ENCODE data around the gene COX5A.
A peak's percentile ranks its signal among the peaks of the same experiment; 100 is the strongest.

The COX5A gene

GRCh38 chr15:74954515-74954914 is 16.6 kb upstream of the COX5A start:
- Histone ChIP-seq H4K8ac (ENCODE audit: low read length) (peak overlapping the region; percentile 66), H2AK5ac (ENCODE audit: low read length, severe bottlenecking) (no peak overlapping the region), H2BK5ac (ENCODE audit: low read depth, low read length, poor library complexity, severe bottlenecking) (no peak overlapping the region), H2AFZ (ENCODE audit: low read depth, low read length) (no peak overlapping the region), H3K36me3 (ENCODE audit: control insufficient read depth in 1 of 2, insufficient read depth in 2 of 2, low read depth in 1 of 2, low read length in 2 of 2) (no peaks in the 10 kb centered on the region), H3K9me3 (ENCODE audit: control insufficient read depth, low read length) (no peaks in the 10 kb centered on the region), H2BK15ac (ENCODE audit: low read depth, poor library complexity, severe bottlenecking) (no peak overlapping the region), H3K4ac (ENCODE audit: low read depth in 1 of 2, low read length in 2 of 2) (peak overlapping the region in 1 of 2 experiments; percentile 55), H3K79me1 (replicated peaks; ENCODE audit: low read length, poor library complexity, severe bottlenecking) (no peaks in the 10 kb centered on the region), H3K4me1 (ENCODE audit: control insufficient read depth, insufficient read depth, low read depth, low read length) (peaks cover 33% of the 10 kb centered on the region), H2BK12ac (ENCODE audit: low read length in 2 of 2) (peak overlapping the region; percentile 15 to 22), H4K91ac (ENCODE audit: low read length) (peak overlapping the region; percentile 86), H3K18ac (ENCODE audit: low read depth in 1 of 2, low read length in 2 of 2) (peak overlapping the region; percentile 72 to 88), H3K14ac (ENCODE audit: low read length in 2 of 2) (no peak overlapping the region), H3K27me3 (ENCODE audit: control insufficient read depth in 1 of 2, insufficient read depth in 1 of 2, low read length in 2 of 2) (peaks cover 8 to 41% of the 10 kb centered on the region in 2 experiments), H3K9ac (ENCODE audit: low read length) (peak overlapping the region; percentile 85), H3K4me3 (ENCODE audit: insufficient read depth in 1 of 2, low read depth in 1 of 2, low read length in 2 of 2) (peak overlapping the region in 1 of 2 experiments; percentile 70), H3K23ac (ENCODE audit: low read length in 2 of 2) (no peak overlapping the region), H3K4me2 (ENCODE audit: low read length, poor library complexity, severe bottlenecking) (no peak overlapping the region), H3K27ac (ENCODE audit: low read length, poor library complexity, severe bottlenecking) (no peak overlapping the region), H2BK120ac (ENCODE audit: low read depth, low read length) (no peak overlapping the region)
- DNase-seq = peak; percentile 88

GRCh38 chr15:74951006-74951405 is 13.1 kb upstream of the COX5A start:
- Histone ChIP-seq H3K4me1 (ENCODE audit: control insufficient read depth, insufficient read depth, low read depth, low read length) (peaks cover 5% of the 10 kb centered on the region), H3K4me3 (ENCODE audit: insufficient read depth in 1 of 2, low read depth in 1 of 2, low read length in 2 of 2) (no peak overlapping the region)

GRCh38 chr15:74950078-74950908 is 12.4 kb upstream of the COX5A start:
- Histone ChIP-seq H4K8ac (ENCODE audit: low read length) (no peak overlapping the region), H2BK5ac (ENCODE audit: low read depth, low read length, poor library complexity, severe bottlenecking) (no peak overlapping the region), H3K14ac (ENCODE audit: low read length in 2 of 2) (no peak overlapping the region), H2BK120ac (ENCODE audit: low read depth, low read length) (no peak overlapping the region), H3K9me3 (ENCODE audit: control insufficient read depth, low read length) (no peaks in the 10 kb centered on the region), H3K4ac (ENCODE audit: low read depth in 1 of 2, low read length in 2 of 2) (no peak overlapping the region), H4K91ac (ENCODE audit: low read length) (no peak overlapping the region), H2AFZ (ENCODE audit: low read depth, low read length) (no peak overlapping the region), H3K4me3 (ENCODE audit: insufficient read depth in 1 of 2, low read depth in 1 of 2, low read length in 2 of 2) (no peak overlapping the region), H3K4me2 (ENCODE audit: low read length, poor library complexity, severe bottlenecking) (no peak overlapping the region), H3K4me1 (ENCODE audit: control insufficient read depth, insufficient read depth, low read depth, low read length) (peaks cover 2% of the 10 kb centered on the region), H3K27me3 (ENCODE audit: control insufficient read depth in 1 of 2, insufficient read depth in 1 of 2, low read length in 2 of 2) (peaks cover 0 to 10% of the 10 kb centered on the region in 2 experiments), H3K27ac (ENCODE audit: low read length, poor library complexity, severe bottlenecking) (no peak overlapping the region), H2BK12ac (ENCODE audit: low read length in 2 of 2) (no peak overlapping the region), H2AK5ac (ENCODE audit: low read length, severe bottlenecking) (no peak overlapping the region), H3K23ac (ENCODE audit: low read length in 2 of 2) (no peak overlapping the region), H2BK15ac (ENCODE audit: low read depth, poor library complexity, severe bottlenecking) (no peak overlapping the region), H3K79me1 (replicated peaks; ENCODE audit: low read length, poor library complexity, severe bottlenecking) (no peaks in the 10 kb centered on the region), H3K9ac (ENCODE audit: low read length) (no peak overlapping the region), H3K18ac (ENCODE audit: low read depth in 1 of 2, low read length in 2 of 2) (no peak overlapping the region), H3K36me3 (ENCODE audit: control insufficient read depth in 1 of 2, insufficient read depth in 2 of 2, low read depth in 1 of 2, low read length in 2 of 2) (no peaks in the 10 kb centered on the region)
- peak; percentile 83 for DNase-seq
- 54% methylated on average over 5 of the region's 7 CpGs for WGBS

More at GRCh38 chr15:74951006-74951405, 13.1 kb upstream of the COX5A start:
- H2BK15ac ChIP-seq (ENCODE audit: low read depth, poor library complexity, severe bottlenecking) = no peak overlapping the region
- H3K79me1 ChIP-seq (replicated peaks; ENCODE audit: low read length, poor library complexity, severe bottlenecking) = no peaks in the 10 kb centered on the region
- H3K14ac ChIP-seq (ENCODE audit: low read length in 2 of 2) = no peak overlapping the region
- no peak for DNase-seq
- no peak overlapping the region for H3K27ac ChIP-seq (ENCODE audit: low read length, poor library complexity, severe bottlenecking)
- H3K36me3 ChIP-seq (ENCODE audit: control insufficient read depth in 1 of 2, insufficient read depth in 2 of 2, low read depth in 1 of 2, low read length in 2 of 2) = no peaks in the 10 kb centered on the region
- peaks cover 0 to 17% of the 10 kb centered on the region in 2 experiments for H3K27me3 ChIP-seq (ENCODE audit: control insufficient read depth in 1 of 2, insufficient read depth in 1 of 2, low read length in 2 of 2)
- no peak overlapping the region for H4K91ac ChIP-seq (ENCODE audit: low read length)
- H3K9ac ChIP-seq (ENCODE audit: low read length) = no peak overlapping the region
- no peak overlapping the region for H2AK5ac ChIP-seq (ENCODE audit: low read length, severe bottlenecking)
- H2AFZ ChIP-seq (ENCODE audit: low read depth, low read length) = no peak overlapping the region
- no peak overlapping the region for H3K4ac ChIP-seq (ENCODE audit: low read depth in 1 of 2, low read length in 2 of 2)
- H2BK120ac ChIP-seq (ENCODE audit: low read depth, low read length) = no peak overlapping the region
- no peak overlapping the region for H2BK12ac ChIP-seq (ENCODE audit: low read length in 2 of 2)
- no peak overlapping the region for H2BK5ac ChIP-seq (ENCODE audit: low read depth, low read length, poor library complexity, severe bottlenecking)
- no peak overlapping the region for H4K8ac ChIP-seq (ENCODE audit: low read length)
- no peak overlapping the region for H3K18ac ChIP-seq (ENCODE audit: low read depth in 1 of 2, low read length in 2 of 2)
- 75% methylated on average over 3 of the region's 3 CpGs for WGBS
- H3K4me2 ChIP-seq (ENCODE audit: low read length, poor library complexity, severe bottlenecking) = no peak overlapping the region
- H3K23ac ChIP-seq (ENCODE audit: low read length in 2 of 2) = no peak overlapping the region
- no peaks in the 10 kb centered on the region for H3K9me3 ChIP-seq (ENCODE audit: control insufficient read depth, low read length)

DNA sequence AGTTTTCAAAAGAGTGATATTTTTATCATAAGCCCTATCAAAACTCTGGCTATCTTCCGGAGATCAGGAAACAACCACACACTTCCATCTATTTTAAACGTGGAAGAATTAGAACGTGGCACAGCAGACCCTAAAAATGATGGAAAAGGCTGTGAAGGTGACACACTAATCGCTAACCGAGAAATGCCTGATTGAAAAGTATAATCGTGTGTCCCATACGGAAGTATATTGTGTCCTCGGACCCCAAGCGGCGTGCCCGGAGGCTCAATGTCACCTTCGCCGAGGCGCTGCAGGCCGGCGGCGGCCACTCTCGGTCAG is 642 bp downstream of the COX5A start:
- Histone ChIP-seq H3K36me3 (ENCODE audit: control insufficient read depth in 1 of 2, insufficient read depth in 2 of 2, low read depth in 1 of 2, low read length in 2 of 2) (peaks cover 0 to 6% of the 10 kb centered on the region in 2 experiments), H2AFZ (ENCODE audit: low read depth, low read length) (peak overlapping the region; percentile 98), H3K27me3 (ENCODE audit: control insufficient read depth in 1 of 2, insufficient read depth in 1 of 2, low read length in 2 of 2) (no peaks in the 10 kb centered on the region), H2BK15ac (ENCODE audit: low read depth, poor library complexity, severe bottlenecking) (peak overlapping the region; percentile 82), H2BK5ac (ENCODE audit: low read depth, low read length, poor library complexity, severe bottlenecking) (no peak overlapping the region), H4K91ac (ENCODE audit: low read length) (peak overlapping the region; percentile 93), H3K4me3 (ENCODE audit: insufficient read depth in 1 of 2, low read depth in 1 of 2, low read length in 2 of 2) (peak overlapping the region; percentile 100), H3K4me1 (ENCODE audit: control insufficient read depth, insufficient read depth, low read depth, low read length) (peaks cover 3% of the 10 kb centered on the region), H2BK120ac (ENCODE audit: low read depth, low read length) (peak overlapping the region; percentile 82), H3K23ac (ENCODE audit: low read length in 2 of 2) (peak overlapping the region in 1 of 2 experiments; percentile 98), H3K4ac (ENCODE audit: low read depth in 1 of 2, low read length in 2 of 2) (peak overlapping the region; percentile 93 to 96), H3K79me1 (replicated peaks; ENCODE audit: low read length, poor library complexity, severe bottlenecking) (no peaks in the 10 kb centered on the region), H3K9ac (ENCODE audit: low read length) (peak overlapping the region; percentile 96), H3K14ac (ENCODE audit: low read length in 2 of 2) (peak overlapping the region in 1 of 2 experiments; percentile 99), H2AK5ac (ENCODE audit: low read length, severe bottlenecking) (no peak overlapping the region), H3K18ac (ENCODE audit: low read depth in 1 of 2, low read length in 2 of 2) (peak overlapping the region; percentile 88 to 98), H3K27ac (ENCODE audit: low read length, poor library complexity, severe bottlenecking) (peak overlapping the region; percentile 3), H2BK12ac (ENCODE audit: low read length in 2 of 2) (peak overlapping the region in 1 of 2 experiments; percentile 94), H3K9me3 (ENCODE audit: control insufficient read depth, low read length) (no peaks in the 10 kb centered on the region), H3K4me2 (ENCODE audit: low read length, poor library complexity, severe bottlenecking) (peak overlapping the region; percentile 81), H4K8ac (ENCODE audit: low read length) (peak overlapping the region; percentile 97)
- under 1% methylated on average over 17 of the region's 18 CpGs for WGBS
- DNase-seq = no peak

Measured in mesenchymal stem cell (in vitro differentiated cells and primary cell).